NK-92 (cell line): ENCODE data around the gene HSPA12B.

Experiments
- DNase-seq: peaks from one replicate; lab custom pipeline; 2025; ENCODE audit not compliant: unreplicated experiment; lab: John Stamatoyannopoulos, UW

The HSPA12B gene

GRCh38 chr20:3732327-3733118 lies at the start of gene HSPA12B:
Gene HSPA12B (plus strand): TSS chr20:3732685. CDS start chr20:3738675, 5,990 bp downstream.
- DNase-seq = no peak

GRCh38 chr20:3685341-3685740 lies 47.1 kb upstream of the HSPA12B start:
- no peak for DNase-seq

GRCh38 chr20:3686421-3686820 lies 46.1 kb upstream of the HSPA12B start:
- no peak for DNase-seq

- DNase-seq = no peak
Observed at GRCh38 chr20:3686867-3687321, 45.6 kb upstream of the HSPA12B start.

- no peak for DNase-seq
Observed at GRCh38 chr20:3687655-3688054, 44.8 kb upstream of the HSPA12B start.

GRCh38 chr20:3689978-3690377 lies 42.5 kb upstream of the HSPA12B start:
- DNase-seq = no peak

GRCh38 chr20:3690413-3690812 lies 42.1 kb upstream of the HSPA12B start:
- DNase-seq = no peak

GRCh38 chr20:3691306-3691705 lies 41.2 kb upstream of the HSPA12B start:
- DNase-seq = no peak

GRCh38 chr20:3691897-3692296 lies 40.6 kb upstream of the HSPA12B start:
- no peak for DNase-seq

- DNase-seq = no peak
Observed at GRCh38 chr20:3692706-3693294, 39.7 kb upstream of the HSPA12B start.

- no peak for DNase-seq
Observed at GRCh38 chr20:3693376-3693775, 39.1 kb upstream of the HSPA12B start.

- no peak for DNase-seq
Observed at GRCh38 chr20:3694864-3695263, 37.6 kb upstream of the HSPA12B start.

- no peak for DNase-seq
Observed at GRCh38 chr20:3696200-3696599, 36.3 kb upstream of the HSPA12B start.

GRCh38 chr20:3696745-3697587 lies 35.5 kb upstream of the HSPA12B start:
- DNase-seq = no peak

GRCh38 chr20:3697588-3698305 lies 34.7 kb upstream of the HSPA12B start:
- no peak for DNase-seq

- no peak for DNase-seq
Observed at GRCh38 chr20:3698591-3699001, 33.9 kb upstream of the HSPA12B start.

GRCh38 chr20:3699037-3699436 lies 33.4 kb upstream of the HSPA12B start:
- no peak for DNase-seq

GRCh38 chr20:3701061-3701998 lies 31.2 kb upstream of the HSPA12B start:
- no peak for DNase-seq

GRCh38 chr20:3702611-3703391 lies 29.7 kb upstream of the HSPA12B start:
- DNase-seq = no peak
